GM21390 (cell line): ENCODE data around the gene PLXNB2.

Source experiments
- ATAC-seq: cut with Tn5 transposase; IDR thresholded peaks from one replicate; pipeline ENCODE4 v1.9.1; 2021; ENCODE audit not compliant: unreplicated experiment

The PLXNB2 gene

DNA sequence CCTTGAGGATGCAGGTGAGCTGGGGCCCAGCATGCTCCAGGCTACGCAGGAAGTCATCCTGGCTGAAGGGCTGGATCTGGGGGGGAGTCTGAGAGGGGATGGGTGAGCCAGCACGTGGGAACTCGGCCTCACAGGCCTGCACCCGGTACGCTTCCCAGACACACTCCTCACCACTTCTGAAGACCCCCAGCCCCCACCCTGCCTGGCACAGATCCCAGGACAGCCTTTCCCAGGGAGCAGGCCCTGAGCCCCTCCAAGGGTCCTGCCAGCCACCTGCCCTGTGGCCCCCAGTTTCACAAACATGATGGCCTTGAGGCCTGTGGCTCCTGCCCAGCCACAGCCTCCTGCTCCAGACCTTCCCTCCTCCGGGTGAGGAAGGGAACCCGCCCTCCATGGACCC lies 5.6 kb upstream of the PLXNB2 start:
- no peak for ATAC-seq

DNA sequence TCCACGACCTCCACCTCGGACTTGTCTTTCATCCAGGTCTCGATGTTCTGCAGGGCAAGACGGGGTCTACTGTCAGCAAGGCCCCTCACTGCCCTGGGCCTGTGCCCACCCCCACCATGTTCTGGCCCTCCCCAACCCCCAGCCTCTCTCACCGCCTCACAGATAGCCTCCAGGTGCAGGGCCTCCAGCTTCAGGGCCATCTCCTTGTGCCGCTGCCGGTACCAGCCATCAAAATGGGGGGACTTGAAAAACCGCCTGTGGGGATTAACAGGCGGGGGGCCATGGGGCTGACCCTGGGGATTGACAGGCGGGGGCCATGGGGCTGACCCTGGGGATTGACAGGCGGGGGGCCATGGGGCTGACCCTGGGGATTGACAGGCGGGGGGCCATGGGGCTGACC lies 4.9 kb upstream of the PLXNB2 start:
- ATAC-seq, result no peak

DNA sequence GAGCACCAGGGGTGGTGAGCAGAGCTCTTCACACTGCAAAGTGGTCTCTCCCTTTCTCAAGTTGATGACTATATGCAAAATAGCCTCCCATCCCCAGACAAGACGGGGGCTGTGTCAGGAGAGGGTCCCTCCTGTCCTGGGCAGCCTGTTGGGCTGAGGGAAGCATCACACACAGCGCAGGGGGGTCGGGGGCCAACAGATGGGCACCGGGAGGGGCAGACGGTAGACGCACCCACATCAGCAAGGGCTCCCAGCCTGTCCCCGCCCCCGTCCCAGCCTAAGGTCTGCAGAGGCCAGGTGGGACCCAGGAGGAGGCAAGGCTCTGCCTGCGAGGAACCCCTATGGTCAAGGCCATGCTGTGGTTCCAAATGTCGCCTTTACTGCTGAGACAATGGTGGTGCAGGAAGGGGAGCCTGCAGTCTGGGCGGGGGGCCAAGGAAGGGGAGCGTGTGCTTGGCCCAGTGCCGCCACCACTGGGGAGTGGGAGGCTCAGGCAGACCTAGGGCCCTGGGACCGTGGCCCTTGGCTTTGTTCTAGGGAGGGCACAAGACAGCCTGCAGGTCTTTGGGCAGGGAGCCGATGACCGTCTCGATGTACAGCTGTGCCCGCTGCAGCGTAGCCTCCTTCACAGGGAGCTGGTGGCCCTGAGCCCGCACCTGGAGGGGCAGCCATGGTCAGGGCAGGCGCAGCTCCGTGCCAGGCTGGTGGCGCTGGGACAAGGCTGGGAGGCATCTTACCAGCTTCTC lies 4.3 kb upstream of the PLXNB2 start:
- ATAC-seq, result no peak

DNA sequence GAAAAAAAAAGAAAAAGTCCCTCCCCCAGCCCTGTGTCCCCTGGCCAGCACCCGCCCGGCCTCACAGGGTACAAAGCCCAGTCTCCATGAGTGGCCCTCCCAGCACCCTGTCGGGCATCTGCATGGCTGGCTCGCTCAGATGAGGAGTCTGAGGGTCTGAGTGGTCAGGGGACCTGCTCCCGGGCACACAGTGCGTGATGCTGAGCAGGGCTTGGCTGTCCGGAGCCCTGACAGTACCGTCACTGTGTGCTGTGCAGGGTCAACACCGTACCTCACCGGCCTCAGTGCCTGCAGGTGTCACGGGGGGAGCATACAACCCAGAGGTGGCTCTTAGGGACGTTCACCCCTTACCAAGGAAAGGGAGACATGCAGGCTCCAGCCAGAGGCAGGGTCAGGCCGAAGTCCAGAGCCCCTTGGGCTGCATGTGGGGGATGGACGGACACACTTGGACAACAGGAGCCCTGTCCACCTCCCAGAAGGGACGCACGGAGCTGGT lies 3.6 kb upstream of the PLXNB2 start:
- no peak for ATAC-seq

DNA sequence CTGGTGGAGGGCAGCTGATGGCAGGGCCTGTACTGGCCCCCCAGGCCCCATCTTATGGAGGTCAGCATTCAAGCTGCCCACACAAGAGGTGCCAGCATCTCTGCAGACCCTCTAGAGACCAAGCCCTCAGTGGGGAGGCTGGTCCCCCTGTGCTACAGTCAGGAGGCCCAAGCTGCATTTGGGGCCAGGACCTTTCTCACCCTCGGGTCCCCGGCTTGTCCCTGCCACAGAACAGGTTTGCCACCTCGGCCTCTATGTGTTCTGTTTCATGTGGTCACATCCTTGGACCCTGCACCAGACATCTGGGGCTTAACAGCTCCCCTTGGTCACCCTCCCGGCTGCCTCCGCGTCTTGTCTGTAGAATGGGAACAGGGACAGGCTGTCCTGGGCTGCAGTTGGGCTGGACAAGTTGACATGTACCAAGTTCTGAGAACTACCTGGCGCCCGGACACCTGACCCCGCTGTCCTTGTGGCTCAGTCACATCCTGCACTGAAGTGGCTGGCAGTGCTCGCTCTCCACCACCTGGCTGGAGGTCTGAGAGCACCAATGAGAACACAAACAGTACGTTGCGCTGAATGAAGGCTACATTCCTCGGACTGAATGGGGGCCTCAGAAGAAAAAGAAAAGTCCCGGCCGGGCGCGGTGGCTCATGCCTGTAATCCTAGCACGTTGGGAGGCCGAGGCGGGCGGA lies 2.7 kb upstream of the PLXNB2 start:
- ATAC-seq, result no peak

DNA sequence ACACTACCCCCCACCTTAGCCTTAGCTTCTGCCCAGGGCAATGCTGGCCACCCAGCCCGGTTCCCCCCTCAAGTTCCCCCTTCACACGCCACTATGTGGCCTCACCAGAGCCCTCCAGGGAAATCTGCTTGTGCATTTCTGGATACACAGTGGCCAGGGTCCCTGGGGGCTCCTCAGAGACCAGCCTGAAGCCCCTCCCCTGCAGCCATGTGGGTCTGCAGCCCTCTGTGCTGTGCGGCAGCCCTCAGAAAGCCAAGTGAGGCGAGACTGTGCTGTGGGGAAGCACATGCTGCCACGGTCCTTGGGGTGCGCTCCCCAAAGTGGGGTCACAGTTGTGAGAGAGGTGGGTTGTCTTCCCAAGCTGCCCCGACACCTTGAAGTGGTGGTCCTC lies 2.1 kb upstream of the PLXNB2 start:
- ATAC-seq, result no peak

DNA sequence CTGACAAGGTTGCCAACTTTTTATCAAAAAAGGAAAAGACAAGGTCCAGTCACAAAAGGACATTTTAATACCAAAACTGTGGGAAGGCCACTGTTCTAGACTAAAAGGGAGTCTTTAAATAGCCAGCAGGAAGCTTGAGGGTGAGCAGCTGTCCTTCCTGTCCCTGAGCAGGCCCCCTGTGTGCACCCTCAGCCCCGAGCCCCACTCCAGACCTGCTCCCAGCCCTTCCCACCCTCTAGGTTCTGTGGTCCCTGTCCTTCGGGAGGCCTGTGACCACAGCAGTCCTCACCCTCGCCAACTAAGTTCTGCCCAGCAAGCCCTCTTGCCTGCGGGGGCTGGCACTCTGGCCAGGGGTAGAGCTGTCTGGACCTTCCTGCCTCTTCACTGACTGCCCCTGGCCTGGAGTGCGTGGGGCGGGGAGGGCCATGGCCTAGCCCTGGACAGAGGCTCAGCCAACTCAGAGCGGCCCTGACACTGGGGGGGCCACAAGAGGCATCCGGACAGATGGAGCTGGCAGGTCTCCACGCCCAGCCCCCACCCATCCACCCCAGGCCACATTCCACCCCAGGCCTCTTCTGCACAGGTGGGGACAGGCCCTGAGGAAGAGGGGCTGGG lies 1.6 kb upstream of the PLXNB2 start:
- ATAC-seq, result no peak

DNA sequence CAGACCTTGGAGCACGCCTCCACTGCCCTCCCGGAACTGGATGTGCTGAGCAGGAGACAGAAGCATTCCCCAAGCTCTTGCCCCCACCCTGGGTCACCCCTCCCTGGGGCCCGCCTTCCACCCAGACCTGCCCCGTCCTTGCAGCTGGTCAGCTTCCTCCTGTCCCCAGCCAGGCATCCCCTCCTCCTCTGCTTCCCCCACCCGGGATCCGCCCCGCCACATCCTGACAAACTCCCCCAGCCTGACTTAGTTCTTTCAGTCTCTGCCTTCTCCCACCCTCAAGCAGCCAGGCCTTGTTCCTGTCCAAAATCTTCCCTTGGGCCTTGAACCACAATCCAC lies 1.1 kb upstream of the PLXNB2 start:
- no peak for ATAC-seq

DNA sequence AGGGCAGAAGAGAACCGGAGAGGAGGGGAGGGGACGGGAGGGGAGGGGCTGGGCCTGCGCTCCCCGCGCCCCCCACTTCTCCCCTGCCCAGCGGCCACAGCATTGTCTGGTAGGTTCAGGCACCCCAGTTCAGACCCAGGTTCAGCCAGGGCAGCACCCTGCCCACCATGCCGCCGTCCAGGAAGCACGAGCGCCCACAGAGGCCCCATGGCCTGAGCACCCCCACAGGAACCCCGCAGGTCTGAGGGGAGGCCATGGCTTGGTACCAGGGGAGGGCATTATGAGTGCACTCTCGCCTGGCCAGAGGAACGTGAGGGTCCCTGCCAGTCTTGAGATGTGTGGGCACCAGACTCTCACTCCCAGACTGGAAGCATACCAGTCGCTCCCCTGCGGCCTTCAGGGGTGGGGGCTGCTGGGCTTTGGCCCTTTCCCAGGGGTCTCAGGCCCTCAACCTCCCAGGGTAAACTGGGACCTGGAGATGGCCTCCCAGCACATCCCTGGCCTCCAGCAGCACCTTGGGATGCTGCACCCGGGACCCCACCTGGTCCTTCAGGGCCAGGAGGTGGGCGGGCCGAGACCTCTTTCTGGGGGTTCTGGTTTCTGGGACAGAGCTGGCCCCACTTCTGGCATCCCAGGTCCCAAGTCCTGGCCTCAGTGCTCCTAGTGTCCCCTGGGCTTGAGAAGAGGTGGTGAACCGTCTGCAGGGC lies 597 bp upstream of the PLXNB2 start:
- no peak for ATAC-seq

DNA sequence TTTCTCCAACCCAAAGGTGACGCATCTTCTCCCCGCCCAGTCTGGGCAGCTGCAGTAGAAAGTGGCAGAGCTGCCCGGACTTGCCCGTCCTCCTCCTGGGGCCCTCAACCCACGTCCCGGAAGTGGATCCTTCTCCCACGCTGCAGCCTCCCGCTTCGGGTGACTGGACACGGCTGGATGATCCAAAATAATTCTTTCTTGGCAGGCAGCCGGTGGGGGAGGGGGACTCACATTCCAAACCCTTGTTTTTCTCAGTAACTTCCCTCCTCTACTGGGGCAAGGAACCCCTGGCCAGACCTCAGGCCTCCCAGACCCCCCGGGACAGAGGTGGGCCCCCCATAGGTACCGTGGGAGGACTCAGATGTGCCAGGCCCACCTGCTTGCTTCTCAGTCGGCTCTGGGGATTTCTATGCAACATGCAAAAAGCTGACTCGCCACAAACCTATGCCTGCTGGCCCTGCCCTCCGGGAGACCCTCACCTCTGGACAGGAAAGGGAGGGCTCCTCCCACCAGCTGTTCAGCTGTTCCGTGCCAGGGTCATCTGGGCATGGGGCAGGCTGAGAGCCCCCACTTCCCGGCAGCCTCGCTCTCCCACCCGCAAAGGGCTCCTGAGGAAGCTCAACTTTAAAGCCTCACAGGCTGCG lies 1.4 kb downstream of the PLXNB2 start:
- ATAC-seq, result no peak

DNA sequence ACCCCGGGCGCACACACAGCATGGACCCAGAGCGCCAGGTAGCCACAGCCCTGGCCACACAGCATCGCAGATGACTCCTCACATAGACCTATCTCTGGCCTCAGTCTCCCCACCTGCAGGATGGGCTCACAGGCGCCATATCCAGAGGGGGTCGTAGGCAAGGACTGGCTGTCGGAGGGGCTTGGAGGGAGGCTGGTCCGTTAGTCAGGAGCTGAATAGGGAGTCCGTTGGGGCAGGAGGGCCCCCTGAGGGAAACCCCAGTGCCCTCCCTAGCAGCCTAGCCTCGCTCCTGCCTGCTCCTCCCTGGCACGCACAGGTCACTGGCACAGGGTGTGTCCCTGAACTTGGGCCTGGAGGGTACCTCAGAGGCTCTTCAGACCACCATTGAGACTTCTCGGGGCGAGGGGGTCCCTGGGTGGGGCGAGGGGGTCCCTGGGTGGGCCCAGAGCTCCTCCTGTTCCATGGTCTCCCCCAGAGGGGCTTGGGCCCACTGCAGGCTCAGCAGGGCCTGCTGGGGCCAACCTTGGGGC lies 2.0 kb downstream of the PLXNB2 start:
- ATAC-seq, result no peak

DNA sequence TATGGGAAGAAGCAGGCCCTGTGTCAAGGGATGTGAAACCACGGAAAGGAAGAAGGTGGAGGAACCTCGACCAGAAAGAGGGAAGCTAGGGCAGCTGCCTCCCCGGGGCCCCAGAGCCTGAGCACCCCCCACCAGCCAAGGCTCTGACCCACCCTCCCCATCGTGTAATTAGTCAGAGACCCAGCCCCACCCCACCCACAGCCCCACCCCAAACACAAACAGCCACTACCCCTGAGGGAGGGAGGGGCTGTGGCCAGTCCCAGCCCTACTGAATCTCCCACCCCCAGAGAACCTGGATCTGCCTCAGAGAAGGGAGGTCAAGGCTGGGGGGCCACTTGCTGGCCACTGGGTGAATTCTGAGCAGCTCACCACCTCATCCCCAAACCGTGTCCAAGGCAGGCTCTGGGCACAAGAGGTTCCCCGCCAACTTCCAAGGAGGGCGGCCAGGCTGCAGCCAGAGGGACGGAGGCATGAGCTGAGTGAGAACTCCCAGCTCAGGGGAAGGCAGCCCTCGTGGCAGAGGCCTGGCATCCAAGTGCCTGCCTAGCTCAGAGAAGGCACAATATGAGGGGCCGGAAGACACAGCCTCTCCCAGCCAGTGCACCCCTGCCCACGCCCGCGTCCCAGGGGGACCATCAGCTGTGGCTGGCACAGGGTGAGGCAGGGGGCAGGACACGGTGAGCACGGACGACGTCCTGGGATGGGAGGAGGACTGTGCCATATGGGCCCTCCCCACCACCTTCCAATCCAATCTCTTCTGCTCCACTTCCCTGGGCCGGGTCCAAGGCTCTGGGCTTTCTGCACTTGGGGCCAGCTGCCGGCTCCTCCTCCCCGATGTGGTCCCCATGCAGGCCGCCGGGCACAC lies 2.7 kb downstream of the PLXNB2 start:
- no peak for ATAC-seq

DNA sequence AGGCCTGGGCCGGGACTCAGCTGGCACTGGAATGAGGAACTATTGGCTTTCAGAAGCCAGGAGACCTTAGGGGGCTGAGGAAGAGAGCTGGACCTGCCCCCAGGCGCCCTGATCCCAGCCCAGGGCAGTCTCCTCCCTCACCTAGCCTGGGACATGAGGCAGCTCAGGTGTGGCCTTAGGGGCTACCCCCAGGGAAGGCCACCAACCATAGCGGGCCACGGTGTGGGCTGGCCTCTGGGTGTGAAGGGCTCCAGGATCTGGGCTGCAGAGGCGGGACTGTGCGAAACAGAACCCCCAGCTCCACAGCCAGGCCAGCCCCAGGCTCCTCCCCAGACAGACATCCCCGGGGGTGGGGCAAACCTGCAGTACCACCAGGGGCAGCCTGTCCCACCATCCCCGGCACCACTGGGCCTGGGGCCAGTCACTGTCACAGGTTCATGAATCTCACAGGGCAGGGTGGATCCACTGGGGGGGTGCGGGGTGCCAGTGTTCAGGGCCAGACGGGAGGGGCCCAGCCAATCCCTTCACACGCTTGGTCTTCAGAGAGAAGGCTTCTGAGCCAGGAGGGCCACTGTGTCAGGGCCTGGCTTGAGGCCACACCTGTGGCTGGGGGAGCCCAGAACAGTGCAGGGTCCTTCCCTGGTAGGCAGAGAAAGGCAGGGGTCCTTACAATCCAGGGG lies 3.5 kb downstream of the PLXNB2 start:
- ATAC-seq, result no peak

DNA sequence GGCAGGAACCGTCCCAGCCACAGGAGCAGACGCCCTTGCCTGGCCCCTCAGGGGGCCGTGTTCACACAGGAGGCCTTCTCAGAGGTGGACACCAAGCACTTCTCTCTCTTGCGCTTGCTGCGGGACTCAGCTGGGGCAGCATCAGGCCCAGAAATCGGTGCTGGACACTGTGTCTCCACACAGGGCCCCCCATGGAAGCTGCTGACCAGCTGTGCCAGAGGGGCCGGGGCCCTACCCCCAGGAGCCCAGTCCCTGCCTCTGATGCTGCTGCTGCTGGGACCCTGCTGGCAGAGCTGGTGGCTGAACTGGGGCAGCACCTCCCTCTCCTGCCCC lies 4.0 kb downstream of the PLXNB2 start:
- ATAC-seq, result no peak

DNA sequence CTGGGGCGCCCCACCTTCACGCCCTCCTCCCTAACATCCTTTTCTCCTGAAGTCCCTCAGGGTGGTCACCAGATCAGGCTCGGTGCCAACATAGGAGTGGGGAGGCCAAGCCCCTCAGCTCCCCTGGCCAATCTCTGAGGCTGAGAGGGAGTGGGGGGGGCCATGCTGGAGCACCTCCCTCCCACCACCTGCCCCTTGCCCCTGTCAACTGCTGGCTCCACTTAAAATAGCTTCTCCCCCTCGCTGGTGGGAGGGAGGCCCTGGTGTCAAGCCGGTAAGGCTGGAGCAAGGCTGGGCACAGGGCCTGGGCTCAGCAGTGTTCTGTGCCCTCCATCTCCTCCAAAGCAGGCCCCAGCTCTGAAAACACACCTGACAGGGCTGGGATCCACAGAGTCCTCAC lies 4.9 kb downstream of the PLXNB2 start:
- no peak for ATAC-seq

DNA sequence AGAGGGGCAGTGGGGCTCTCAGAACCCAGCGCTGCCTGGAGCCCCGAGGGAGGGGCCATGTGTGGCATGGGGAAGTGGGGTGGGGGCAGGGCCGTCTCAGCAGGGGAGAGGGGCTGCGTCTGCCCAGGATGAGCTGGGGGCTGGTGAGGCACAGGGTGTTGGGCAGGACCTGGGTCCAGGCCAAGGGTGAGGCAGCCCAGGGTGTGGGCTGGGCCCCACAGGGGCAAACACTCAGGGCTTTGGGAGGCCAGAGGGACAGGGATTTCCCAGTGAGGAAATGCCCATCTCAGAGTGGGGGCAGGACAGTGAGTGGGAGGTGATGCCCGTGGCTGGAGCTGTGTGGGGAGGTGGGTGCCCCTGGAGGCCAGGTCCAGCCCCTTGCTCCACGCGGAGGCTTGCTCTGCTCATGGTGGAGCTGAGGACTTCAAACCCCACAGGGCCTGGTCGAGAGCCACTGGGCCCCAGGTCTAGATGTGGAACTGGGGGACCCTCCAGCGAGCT lies 5.4 kb downstream of the PLXNB2 start:
- no peak for ATAC-seq

DNA sequence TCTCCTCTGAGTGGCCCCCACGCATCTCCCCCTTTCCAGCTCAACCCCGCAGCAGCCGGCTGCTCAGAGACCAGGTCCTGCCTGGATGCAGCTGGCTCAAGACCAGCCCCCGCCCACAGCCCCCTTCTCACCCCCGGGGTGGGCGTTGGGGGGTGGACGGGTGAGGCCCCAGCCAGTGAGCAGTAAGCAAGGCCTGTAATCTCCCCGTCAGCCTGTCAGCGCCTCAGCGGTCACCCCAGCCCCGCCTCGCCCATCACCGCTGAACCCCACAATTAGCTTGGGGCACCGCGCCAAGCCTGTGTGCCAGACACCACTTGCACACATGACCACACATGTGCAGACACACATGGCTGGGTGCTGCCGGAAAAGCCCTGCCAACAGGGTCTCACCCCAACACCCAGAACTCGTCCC lies 5.9 kb downstream of the PLXNB2 start:
- ATAC-seq, result no peak

DNA sequence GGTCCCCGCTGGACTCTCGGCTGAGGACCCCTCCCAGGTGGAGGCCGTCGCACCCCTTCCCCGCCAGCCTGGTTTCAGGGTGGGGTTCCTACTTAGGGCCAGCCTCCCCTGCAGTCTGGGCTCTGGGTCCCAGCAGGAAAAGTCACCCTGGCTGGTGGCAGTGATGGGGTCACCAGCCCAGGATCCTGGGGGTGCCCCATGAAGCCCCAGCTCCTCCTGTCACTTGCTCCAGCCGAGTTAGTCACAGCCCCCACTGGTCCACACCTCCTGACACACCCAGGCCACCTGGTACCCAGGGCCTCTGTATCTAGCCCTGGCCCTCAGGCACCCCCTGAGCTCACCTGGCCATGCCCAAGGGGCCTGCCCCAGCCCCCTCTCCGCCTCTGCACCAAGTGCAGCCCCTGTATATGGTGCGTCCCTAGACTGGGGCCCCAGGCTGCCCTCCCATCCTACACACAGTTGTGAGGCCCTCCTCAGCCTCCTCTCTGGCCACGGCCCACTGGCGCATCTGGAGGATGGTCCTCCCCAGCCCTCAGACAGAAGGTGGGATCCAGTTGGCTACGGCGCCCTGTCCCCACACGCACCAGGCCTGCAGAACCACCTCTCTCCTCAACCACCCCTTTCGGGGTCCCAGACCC lies 6.7 kb downstream of the PLXNB2 start:
- ATAC-seq, result no peak
